Vagina (tissue), 2 donors: ENCODE results near the gene EZR.

ENCODE experiments used
- CTCF ChIP-seq, 3 experiments: fragments of 450-650 bp in 2 of 3; fragments of 200-600 bp in 1 of 3; sonication (generic) in 1 of 3; IDR thresholded peaks; one replicate each; pipeline ENCODE4 v1.5.1; 2017 to 2019; ENCODE audit warnings: antibody characterized with exemption in 3 of 3, mild to moderate bottlenecking in 2 of 3, moderate library complexity in 2 of 3
- POLR2AphosphoS5 ChIP-seq, 2 donors: sonication (generic); formaldehyde crosslinking; IDR thresholded peaks; one replicate each; pipeline ENCODE4 v1.9.0; 2017; ENCODE audit warnings: antibody characterized with exemption in 2 of 2, mild to moderate bottlenecking in 2 of 2, low read depth in 1 of 2; ENCODE audit not compliant: insufficient read depth in 1 of 2

DNA sequence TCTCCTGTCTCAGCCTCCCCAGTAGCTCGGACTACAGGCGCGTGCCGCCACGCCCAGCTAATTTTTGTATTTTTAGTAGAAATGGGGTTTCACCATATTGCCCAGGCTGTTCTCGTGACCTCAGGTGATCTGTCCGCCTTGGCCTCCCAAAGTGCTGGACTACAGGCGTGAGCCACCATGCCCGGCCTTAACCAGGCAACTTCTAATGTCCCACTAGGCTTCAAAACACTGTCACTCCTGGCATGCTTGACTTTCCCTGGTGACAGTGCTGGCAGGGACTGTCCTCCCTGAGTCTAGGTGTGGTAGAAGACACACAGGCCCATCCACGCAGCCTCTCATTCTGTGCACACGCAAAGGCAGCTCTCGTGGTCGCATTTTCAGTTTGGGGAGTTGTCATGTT lies 11.6 kb upstream of the EZR start:
- TF ChIP-seq CTCF (IDR thresholded peaks at IDR 0.05) (no peak), POLR2AphosphoS5 (IDR thresholded peaks at IDR 0.05; ENCODE audit: insufficient read depth in 1 of 2, low read depth in 1 of 2) (no peak)
